SIG-M5 (cell line): ENCODE measurements around the gene MAP2K7.
A peak's percentile ranks its signal among the peaks of the same experiment; 100 is the strongest.
"Not testable (repeated sequence)": the region's sequence is repeated elsewhere in the genome, so short reads cannot be mapped to it uniquely, and the experiment has no call there.

Experiments
- DNase-seq: peaks from one replicate; lab custom pipeline; 2025; lab: John Stamatoyannopoulos, UW

Gene MAP2K7

GRCh38 chr19:7919610-7920518 is 16.2 kb downstream of the MAP2K7 start, which contains the start of gene SNAPC2:
SNAPC2 (plus strand) TSS chr19:7920338; CDS start chr19:7920367, 29 bp downstream.
- peak; percentile 29 for DNase-seq

- DNase-seq = peak; percentile 84
These were observed 17.0 kb downstream of the MAP2K7 start for GRCh38 chr19:7920519-7921301.

GRCh38 chr19:7921302-7921966 is 17.8 kb downstream of the MAP2K7 start:
- no peak for DNase-seq

- no peak for DNase-seq
These were observed 18.5 kb downstream of the MAP2K7 start for GRCh38 chr19:7921967-7922835.

GRCh38 chr19:7922836-7923195 is 19.1 kb downstream of the MAP2K7 start:
- no peak for DNase-seq

- no peak for DNase-seq
These were observed 19.9 kb downstream of the MAP2K7 start for GRCh38 chr19:7923295-7924191.

GRCh38 chr19:7924241-7924640 is 20.6 kb downstream of the MAP2K7 start:
- DNase-seq = no peak

GRCh38 chr19:7924651-7925170 is 21.0 kb downstream of the MAP2K7 start:
- no peak for DNase-seq

- DNase-seq = no peak
These were observed 21.6 kb downstream of the MAP2K7 start for GRCh38 chr19:7925171-7925851.

- DNase-seq = no peak
These were observed 22.5 kb downstream of the MAP2K7 start, which contains the start of gene CTXN1 for GRCh38 chr19:7926021-7926726. CTXN1 (minus strand) TSS chr19:7926135; CDS start chr19:7925538, 597 bp downstream.

GRCh38 chr19:7926727-7927604 is 23.3 kb downstream of the MAP2K7 start:
- DNase-seq = no peak

- no peak for DNase-seq
These were observed 24.1 kb downstream of the MAP2K7 start for GRCh38 chr19:7927605-7928333.

GRCh38 chr19:7928334-7928706 is 24.6 kb downstream of the MAP2K7 start:
- DNase-seq = no peak

- DNase-seq = no peak
These were observed 25.3 kb downstream of the MAP2K7 start for GRCh38 chr19:7928741-7929701.

- DNase-seq = not testable (repeated sequence)
These were observed 26.4 kb downstream of the MAP2K7 start for GRCh38 chr19:7930030-7930429.

- DNase-seq = no peak
These were observed 27.1 kb downstream of the MAP2K7 start for GRCh38 chr19:7930765-7931164.
